H1 (cell line): Measurements from ENCODE around the gene CPSF7. TPM values are rescaled to one million over a fixed set of nuclear protein-coding genes. Genes with fewer than 3 reads are reported as not detected.

Experiments used
- EP300 ChIP-seq, 2 experiments: IDR thresholded peaks; 1 replicate in 1 of 2; 2 replicates in 1 of 2; pipeline ENCODE4 v1.6.1; 2011 to 2012; ENCODE audit warnings: low read depth in 2 of 2, low read length in 2 of 2, mild to moderate bottlenecking in 2 of 2, borderline replicate concordance in 1 of 2, inconsistent platforms in 1 of 2, moderate library complexity in 1 of 2
- EZH2 ChIP-seq: fragments of 200-600 bp; sonication (generic); IDR thresholded peaks from 2 replicates; pipeline ENCODE4 v1.7.1; 2012; ENCODE audit warnings: low read depth, mild to moderate bottlenecking, moderate library complexity, low read length, inconsistent platforms; ENCODE audit not compliant: severe bottlenecking
- NANOG ChIP-seq: IDR thresholded peaks from 2 replicates; pipeline ENCODE4 v1.6.1; 2011; ENCODE audit warnings: low read length, low read depth, mild to moderate bottlenecking, inconsistent platforms; ENCODE audit not compliant: insufficient read depth, poor library complexity, severe bottlenecking
- polyA plus RNA-seq, 7 experiments: library from polyadenylated mRNA; depleted of rRNA in 3 of 7; stranded (reverse) in 5 of 7; unstranded in 2 of 7; fragments of >200 nt in 5 of 7; fragments of 200-250 nt in 2 of 7; gene quantifications; 1 replicate in 5 of 7; 2 replicates in 1 of 7; 4 replicates in 1 of 7; pipeline versions ENCODE4 v1.2.1 to v1.2.3, GENCODE V29; 2011 to 2013; ENCODE audit warnings: missing spikeins in 2 of 7, mixed read lengths in 2 of 7
- total RNA-seq: library from RNA; stranded (reverse); fragmentation: NEBNext Ultra II Directional; extraction: Animal tissue kit (Norgen Biotek cat#: 25700); gene quantifications from 2 replicates; pipeline ENCODE4 v1.2.1, GENCODE V29; 2021

The CPSF7 gene
- total and polyA plus RNA-seq, 2 of the 8 experiments (the other 6 are each of a cell fraction or from before 2014, with no cell fraction given) = 95.9 to 122 TPM

GRCh38 chr11:61403658-61404057 lies 26.1 kb downstream of the CPSF7 start (continued):
- TF ChIP-seq NANOG (no peak), EP300 (IDR thresholded peaks at IDR 0.05; ENCODE audit: borderline replicate concordance in 1 of 2, low read depth in 2 of 2, low read length in 2 of 2) (no peak), EZH2 (no peak)
- TF ChIP-seq, all 59 proteins: peak for 0
